GM10847 (cell line): Measurements from ENCODE around the gene PHOX2A.

Source experiments
- POLR2A ChIP-seq: IDR thresholded peaks from 2 replicates; pipeline ENCODE4 v1.6.1; 2011; ENCODE audit not compliant: insufficient read length; ENCODE audit errors: extremely low read depth

Gene PHOX2A

DNA sequence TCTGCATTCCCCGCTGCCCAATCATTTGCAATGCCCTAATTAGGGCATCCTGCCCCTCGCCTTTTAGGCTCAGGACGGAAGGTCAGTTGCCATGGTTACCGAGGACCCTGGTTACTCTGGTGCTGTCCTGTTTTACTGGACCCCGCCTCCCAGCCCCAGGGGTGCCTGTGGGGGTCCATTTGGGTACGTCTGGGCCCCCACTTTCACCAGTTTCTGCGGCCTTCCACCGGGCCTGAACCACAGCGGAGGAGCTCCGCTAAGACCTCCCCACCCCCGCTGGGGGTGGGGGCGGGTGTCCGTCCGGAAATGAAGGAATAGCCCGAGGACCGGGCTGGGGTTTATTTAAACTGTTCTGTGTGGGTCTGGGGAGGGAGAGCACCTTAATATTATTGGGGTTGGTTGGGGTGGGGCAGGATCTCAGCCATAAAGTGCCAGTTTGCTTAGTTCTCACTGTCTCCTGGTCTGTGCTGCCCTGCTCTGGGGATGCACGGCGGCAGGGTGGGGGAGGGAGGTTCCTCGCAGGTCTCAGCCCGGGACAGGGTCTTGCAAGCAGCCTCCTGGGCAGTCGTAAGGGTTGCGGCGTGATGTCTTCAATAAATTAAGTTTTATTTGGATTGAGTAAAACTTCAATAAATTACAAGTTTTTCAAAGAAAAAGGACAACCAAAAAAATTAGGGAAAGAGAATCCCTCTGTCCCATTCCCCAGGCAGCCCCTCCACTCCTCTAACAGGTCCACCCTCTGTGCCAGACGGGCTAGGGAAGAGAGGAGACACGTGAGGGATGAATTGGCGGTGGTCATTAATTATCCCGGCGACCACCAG lies 5.3 kb downstream of the PHOX2A start:
- no peak for TF ChIP-seq POLR2A

DNA sequence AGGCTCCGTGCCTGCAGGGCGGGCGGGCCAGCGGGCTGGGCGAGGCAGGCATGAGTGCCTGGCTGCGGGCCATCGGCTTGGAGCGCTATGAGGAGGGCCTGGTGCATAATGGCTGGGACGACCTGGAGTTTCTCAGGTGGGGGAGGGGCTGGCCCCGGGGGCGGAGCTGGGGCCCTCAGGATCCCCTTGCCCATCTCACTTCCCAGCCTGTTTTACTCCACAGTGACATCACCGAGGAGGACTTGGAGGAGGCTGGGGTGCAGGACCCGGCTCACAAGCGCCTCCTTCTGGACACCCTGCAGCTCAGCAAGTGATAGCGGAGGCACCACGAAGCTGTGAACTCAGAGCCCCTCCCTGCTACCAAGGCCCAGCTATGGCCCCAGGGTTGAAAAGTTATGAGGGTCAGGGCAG lies 5.9 kb downstream of the PHOX2A start:
- TF ChIP-seq POLR2A: no peak

DNA sequence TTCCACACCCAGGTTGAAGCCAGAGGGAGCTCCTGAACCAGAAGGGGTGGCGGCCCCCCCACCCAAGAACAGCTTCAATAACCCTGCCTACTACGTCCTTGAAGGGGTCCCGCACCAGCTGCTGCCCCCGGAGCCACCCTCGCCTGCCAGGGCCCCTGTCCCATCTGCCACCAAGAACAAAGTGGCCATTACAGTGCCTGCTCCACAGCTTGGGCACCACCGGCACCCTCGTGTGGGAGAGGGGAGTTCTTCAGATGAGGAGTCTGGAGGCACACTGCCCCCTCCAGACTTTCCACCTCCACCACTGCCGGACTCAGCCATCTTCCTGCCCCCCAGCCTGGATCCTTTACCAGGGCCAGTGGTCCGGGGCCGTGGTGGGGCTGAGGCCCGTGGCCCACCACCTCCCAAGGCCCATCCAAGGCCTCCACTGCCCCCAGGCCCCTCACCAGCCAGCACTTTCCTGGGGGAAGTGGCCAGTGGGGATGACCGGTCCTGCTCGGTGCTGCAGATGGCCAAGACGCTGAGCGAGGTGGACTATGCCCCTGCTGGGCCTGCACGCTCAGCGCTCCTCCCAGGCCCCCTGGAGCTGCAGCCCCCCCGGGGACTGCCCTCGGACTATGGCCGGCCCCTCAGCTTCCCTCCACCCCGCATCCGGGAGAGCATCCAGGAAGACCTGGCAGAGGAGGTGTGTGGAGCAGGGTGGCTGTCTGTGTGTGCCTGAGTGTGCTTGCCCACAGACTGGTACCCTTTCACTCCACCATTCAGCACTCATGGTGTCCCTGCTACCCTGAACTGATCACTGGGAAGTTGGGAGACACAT lies 6.7 kb downstream of the PHOX2A start:
- TF ChIP-seq POLR2A: no peak

DNA sequence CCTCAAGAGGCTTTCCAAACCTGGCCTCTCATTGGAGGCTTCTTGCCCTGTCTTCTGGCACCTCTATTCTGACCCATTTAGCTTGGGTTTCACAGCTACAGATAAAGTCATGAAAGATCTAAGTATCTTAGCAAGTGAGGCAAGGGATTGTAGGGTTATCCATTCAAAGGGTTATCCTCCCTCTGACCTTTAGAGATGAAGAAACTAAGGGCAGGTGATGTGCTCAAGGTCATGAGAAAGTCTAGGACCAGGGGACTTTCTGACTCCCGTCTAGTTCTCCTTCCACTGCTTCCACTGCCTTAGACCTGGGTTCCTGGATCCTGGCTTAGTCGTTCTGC lies 7.2 kb downstream of the PHOX2A start:
- TF ChIP-seq POLR2A: no peak

DNA sequence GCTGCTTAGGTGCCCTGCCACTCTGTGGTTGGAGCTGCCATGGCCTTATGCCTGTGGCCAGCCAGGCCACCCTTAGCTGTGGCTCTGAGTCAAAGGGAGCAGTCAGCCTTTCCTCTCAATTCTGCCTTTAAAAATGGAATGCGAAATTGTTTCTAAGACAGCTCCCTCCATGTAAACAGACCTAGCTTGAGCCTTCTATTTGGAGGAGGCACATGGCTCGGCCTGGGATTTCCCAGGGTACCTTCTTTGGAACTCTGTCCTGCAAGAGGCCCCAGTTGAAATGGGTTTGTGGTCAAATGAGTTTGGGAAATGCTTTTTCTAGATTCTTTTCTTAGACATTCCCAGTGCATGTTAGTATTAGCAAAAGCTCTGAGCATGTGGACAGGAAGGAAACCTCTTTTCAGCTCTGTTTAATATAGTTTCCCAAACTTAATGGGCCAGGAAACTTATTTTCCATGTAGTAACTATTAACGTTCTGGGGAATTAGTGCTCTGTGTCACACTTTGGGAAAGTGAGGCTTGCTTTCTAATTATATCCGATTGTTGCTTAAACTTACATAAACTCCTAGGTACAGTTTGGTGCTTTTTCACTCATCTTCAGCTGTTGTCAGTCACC lies 7.8 kb downstream of the PHOX2A start:
- no peak for TF ChIP-seq POLR2A

DNA sequence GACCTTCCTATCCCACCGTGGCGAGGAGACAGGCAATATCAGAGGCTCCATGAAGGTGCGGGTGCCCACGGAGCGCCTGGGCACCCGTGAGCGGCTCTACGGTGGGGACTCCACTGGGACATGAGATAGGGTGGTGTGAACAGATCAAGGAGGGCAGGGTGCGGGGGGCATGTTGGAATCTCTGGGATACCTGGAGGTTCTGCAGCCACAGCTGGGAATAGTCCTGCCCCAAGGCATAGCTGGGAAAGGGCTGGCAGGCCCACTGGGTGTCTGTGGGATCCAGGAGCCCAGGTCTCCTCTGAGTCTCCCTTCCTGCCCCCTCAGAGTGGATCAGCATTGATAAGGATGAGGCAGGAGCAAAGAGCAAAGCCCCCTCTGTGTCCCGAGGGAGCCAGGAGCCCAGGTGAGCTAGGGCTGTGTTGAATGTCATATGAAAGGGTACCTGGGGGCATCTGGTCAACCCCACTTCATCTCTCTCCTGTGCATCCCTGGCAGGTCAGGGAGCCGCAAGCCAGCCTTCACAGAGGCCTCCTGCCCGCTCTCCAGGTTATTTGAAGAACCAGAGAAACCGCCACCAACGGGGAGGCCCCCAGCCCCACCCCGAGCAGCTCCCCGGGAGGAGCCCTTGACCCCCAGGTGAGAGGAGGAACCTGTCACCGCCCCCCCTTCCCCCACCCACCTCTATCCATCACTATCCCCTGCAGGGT lies 8.5 kb downstream of the PHOX2A start:
- no peak for TF ChIP-seq POLR2A

DNA sequence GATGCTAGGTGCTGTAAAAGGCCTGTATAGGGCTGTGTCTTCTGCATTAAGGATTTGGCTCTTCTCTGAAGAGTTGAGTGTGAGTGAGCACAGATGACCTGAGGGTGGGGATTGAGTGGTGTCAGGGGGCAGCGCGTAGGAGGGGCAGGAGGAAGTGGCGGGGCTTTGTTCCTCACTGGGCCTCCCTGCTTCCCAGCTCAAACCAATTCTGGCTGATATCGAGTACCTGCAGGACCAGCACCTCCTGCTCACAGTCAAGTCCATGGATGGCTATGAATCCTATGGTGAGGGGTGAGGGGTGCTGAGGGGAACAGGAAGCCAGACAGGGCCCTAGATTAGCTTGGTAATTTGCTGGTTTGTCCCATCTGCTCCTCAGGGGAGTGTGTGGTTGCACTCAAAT lies 9.1 kb downstream of the PHOX2A start:
- TF ChIP-seq POLR2A: no peak

DNA sequence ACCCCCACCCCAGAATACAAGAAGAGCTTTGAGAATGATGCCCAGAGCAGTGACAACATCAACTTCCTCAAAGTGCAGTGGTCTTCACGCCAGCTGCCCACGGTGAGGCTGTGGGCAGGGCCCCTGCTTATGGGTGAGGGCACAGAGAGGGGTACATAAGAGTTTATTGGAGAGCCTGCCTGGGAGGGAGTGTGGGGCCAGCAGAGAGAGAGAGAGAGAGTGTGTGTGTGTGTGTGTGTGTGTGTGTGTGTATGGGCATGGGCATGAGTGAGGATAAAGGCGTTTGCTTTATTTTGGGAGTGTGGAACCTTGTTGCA lies 9.5 kb downstream of the PHOX2A start:
- TF ChIP-seq POLR2A: no peak

DNA sequence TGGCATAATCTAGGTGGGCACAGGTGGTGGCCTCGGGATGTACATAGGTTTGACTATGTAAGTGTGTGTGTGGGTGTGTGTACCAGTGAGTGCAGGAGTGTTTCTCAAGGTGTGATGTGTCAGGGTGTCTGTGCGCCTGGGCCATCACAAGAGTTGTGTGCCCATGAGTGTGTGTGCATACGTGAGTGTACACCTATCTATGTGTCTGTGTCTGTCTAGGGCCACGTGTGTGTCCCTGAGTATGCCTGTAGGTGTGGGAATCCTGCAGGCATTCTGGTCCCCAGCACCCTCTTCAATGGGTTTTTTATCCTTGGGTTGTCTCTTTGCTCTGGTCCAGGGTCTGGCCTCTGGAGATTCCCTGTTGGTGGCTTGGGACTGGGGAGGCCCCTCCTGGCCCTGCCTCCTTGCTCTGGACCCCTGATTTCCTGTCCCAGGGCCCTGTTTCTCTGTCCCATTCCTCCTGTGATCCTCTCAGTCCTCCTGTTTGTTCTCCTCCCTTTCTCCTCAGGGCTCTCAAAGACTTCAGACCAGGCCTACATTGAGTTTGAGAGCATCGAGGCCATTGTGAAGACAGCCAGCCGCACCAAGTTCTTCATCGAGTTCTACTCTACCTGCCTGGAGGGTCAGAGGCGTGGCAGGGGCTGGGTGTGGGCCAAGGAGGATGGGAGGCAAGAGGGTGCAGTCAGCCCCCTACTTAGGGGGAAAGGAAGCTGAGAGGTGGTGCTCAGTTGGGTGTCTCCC lies 10.0 kb downstream of the PHOX2A start:
- TF ChIP-seq POLR2A: no peak

DNA sequence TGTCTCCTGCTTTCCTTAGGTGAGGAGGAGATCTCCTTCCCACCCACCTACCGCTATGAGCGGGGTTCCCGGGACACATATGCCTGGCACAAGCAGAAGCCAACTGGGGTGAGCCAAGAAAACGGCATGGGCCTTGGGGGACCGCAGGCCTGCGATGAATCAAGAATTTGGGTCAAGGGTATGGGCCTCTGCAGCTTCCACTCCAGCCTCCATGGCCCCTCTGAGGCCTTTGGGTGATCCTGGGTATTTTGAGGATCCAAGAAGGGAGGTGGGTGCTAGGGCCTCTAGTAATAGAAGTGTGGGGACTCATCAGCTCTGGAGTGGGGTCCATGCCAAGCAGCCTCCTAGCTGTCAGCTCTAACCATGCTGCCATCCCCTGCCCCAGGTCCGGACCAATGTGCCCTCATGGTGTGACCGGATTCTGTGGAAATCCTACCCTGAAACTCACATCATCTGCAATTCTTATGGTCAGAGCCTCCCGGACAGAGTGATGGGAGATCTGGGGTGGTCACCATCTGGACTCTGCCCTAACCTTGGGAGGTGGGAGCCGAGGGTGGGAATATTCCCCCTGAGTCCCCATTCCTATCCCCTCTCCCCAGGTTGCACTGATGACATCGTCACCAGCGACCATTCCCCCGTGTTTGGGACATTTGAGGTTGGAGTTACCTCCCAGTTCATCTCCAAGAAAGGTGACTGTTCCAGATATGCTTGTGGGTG lies 10.8 kb downstream of the PHOX2A start:
- TF ChIP-seq POLR2A: no peak

DNA sequence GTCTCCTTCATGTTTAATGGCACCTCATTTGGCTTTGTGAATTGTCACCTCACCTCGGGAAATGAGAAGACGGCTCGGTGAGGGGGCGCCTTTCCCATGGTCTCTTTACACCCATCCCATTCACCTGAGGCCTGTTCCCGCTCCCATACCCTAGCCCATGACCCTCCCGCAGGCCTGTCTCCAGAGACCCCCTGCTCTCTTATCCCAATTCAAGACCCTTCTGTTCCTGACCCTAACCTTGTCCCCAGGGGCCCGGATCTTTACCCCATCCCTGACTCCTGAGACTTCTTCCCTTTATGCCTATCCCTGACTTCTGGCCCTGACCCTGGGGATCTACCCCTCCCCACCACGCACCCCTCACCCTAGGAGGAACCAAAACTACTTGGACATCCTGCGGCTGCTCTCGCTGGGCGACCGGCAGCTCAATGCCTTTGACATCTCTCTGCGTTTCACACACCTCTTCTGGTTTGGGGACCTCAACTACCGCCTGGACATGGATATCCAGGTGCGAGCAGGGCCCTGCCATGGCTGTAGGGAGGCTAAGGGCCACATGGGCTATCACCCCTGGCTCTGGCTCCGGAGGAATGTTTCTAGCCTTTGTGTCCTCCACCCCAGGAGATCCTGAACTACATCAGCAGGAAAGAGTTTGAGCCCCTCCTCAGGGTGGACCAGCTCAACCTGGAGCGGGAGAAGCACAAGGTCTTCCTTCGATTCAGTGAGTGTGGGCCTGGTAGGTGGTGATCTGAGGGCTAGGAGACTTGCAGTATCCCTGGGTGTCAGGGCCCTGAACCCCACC lies 11.5 kb downstream of the PHOX2A start:
- no peak for TF ChIP-seq POLR2A

DNA sequence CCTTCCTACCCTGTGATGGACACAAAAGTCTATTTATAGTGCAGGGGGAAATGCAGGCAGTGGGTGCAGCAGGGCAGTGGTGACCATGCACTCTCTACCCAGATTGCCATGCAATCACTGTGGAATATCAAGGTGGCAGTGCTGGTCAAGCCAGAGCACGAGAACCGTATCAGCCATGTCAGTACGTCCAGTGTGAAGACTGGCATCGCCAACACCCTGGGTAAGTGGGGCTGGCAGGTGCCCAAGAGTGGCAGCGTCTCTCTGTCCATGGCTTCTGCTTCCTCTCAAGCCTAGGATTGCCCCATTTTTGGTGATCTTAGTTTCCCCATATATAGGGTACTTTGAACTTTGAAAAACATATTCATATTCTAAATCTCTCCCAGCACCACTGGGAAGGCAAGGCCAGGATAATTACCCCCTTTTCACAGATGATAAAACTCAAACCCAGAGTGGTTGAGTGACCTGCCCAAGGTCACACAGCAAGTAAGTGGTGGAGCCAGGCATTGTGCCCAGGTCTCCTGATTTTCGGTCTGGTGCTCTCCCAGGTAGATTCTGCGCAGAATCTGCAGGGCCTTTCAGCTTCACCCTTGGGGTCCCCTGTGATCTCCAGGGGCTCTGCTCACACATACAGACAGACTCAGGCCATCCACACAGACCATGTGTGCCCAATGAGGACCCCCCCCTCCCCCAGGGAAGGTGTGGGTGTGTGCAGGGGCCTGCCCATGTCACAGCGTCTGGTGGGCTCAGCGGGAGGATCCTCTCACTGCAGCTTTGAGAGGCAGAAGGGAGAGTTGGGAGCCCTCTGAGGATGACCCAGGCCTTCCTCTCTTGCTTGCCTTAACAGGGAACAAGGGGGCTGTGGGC lies 12.3 kb downstream of the PHOX2A start:
- no peak for TF ChIP-seq POLR2A
